H1 (cell line): Measurements from ENCODE around the gene NEDD4.

Experiments
- CTCF ChIP-seq, 3 experiments: IDR thresholded peaks; 1 replicate in 2 of 3; 2 replicates in 1 of 3; pipeline versions ENCODE4 v1.5.1 to v1.6.1; 2011; ENCODE audit warnings: low read length in 3 of 3, mild to moderate bottlenecking in 3 of 3, inconsistent platforms in 2 of 3, low read depth in 1 of 3, moderate library complexity in 1 of 3; ENCODE audit not compliant: insufficient read depth in 1 of 3; ENCODE audit errors: control extremely low read depth in 1 of 3
- TAF1 ChIP-seq: IDR thresholded peaks from 2 replicates; pipeline ENCODE4 v1.6.1; 2011; ENCODE audit warnings: mild to moderate bottlenecking, low read depth, low read length

- no peak for TF ChIP-seq TAF1
- TF ChIP-seq CTCF (IDR thresholded peaks at IDR 0.05; ENCODE audit: control extremely low read depth in 1 of 3, insufficient read depth in 1 of 3, low read depth in 1 of 3, low read length in 3 of 3), result no peak
Measured at GRCh38 chr15:55977231-55977630, 16.2 kb downstream of the NEDD4 start.
